ENCODE results near the gene ZNHIT2.

DNA sequence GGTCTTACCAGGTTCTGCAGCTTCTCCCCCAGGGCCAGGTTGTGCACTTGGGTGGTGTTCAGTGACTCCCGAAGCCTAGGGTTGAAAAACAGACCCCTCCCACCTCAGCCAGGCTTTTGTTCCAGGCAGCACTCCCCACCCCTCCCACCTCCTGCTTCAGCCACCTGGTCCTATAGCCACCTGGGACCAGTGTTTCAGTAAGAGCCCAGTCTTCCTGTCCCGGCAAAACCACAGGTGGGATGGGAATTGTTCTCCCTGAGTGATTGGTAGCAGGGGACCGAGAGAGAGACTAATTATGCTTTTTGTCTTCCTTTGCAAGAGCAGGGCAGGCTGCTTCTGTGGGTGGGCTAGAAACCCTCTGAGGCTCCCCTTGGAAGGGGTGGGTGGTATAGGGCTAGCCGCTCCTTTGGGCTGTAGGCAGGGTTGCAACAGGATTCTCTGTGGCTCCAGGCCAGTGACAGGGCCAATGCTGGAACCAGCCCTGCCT is 50.7 kb downstream of the ZNHIT2 start:
- no peak for TF ChIP-seq CTBP1 (IDR thresholded peaks at IDR 0.05; ENCODE audit: borderline replicate concordance)
- no peak for TF ChIP-seq BHLHE40 (IDR thresholded peaks at IDR 0.05; ENCODE audit: borderline replicate concordance)
- no peak for TF ChIP-seq SP1 (IDR thresholded peaks at IDR 0.05)
- no peak for TF ChIP-seq LEF1 (IDR thresholded peaks at IDR 0.05; ENCODE audit: borderline replicate concordance)
- TF ChIP-seq FOXK2 (IDR thresholded peaks at IDR 0.05), result no peak
- TF ChIP-seq L3MBTL2 (conservative IDR thresholded peaks at IDR 0.05), result no peak
- no peak for TF ChIP-seq NFRKB (IDR thresholded peaks at IDR 0.05)
- no peak for TF ChIP-seq PKNOX1 (IDR thresholded peaks at IDR 0.05)
- TF ChIP-seq ELF4 (IDR thresholded peaks at IDR 0.05), result no peak
- no peak for TF ChIP-seq FOXM1 (IDR thresholded peaks at IDR 0.05; ENCODE audit: borderline replicate concordance)
- TF ChIP-seq SUZ12 (IDR thresholded peaks at IDR 0.05), result no peak
- TF ChIP-seq FOXA1 (IDR thresholded peaks at IDR 0.05), result no peak
- TF ChIP-seq ARNT (IDR thresholded peaks at IDR 0.05), result no peak

Measured in HEK293T (cell line).